ENCODE measurements around the gene KLF18.

Gene KLF18

GRCh38 chr1:44103270-44104131 lies 37.9 kb downstream of the KLF18 start:
- no peak for DNase-seq (ENCODE audit: extremely low read depth, low read depth)
- peak; percentile 43 for TF ChIP-seq CTCF (IDR thresholded peaks at IDR 0.05; ENCODE audit: low read depth, low read length, missing control alignments)
- H3K4me3 ChIP-seq (replicated peaks; ENCODE audit: low read depth, low read length): no peak overlapping the region

- no peak for TF ChIP-seq CTCF (IDR thresholded peaks at IDR 0.05; ENCODE audit: low read depth, low read length, missing control alignments)
- no peak for DNase-seq (ENCODE audit: extremely low read depth, low read depth)
- no peak overlapping the region for H3K4me3 ChIP-seq (replicated peaks; ENCODE audit: low read depth, low read length)
Measured at GRCh38 chr1:44101328-44101727, 40.1 kb downstream of the KLF18 start.

- no peak overlapping the region for H3K4me3 ChIP-seq (replicated peaks; ENCODE audit: low read depth, low read length)
- no peak for TF ChIP-seq CTCF (IDR thresholded peaks at IDR 0.05; ENCODE audit: low read depth, low read length, missing control alignments)
- DNase-seq (ENCODE audit: extremely low read depth, low read depth): no peak
Measured at GRCh38 chr1:44100183-44100868, 41.1 kb downstream of the KLF18 start.

GRCh38 chr1:44094047-44094446 lies 47.4 kb downstream of the KLF18 start:
- TF ChIP-seq CTCF (IDR thresholded peaks at IDR 0.05; ENCODE audit: low read depth, low read length, missing control alignments): no peak
- DNase-seq (ENCODE audit: extremely low read depth, low read depth): no peak
- no peak overlapping the region for H3K4me3 ChIP-seq (replicated peaks; ENCODE audit: low read depth, low read length)

GRCh38 chr1:44090429-44091252 lies 50.8 kb downstream of the KLF18 start:
- DNase-seq (ENCODE audit: extremely low read depth, low read depth): no peak
- H3K4me3 ChIP-seq (replicated peaks; ENCODE audit: low read depth, low read length): no peak overlapping the region
- TF ChIP-seq CTCF (IDR thresholded peaks at IDR 0.05; ENCODE audit: low read depth, low read length, missing control alignments): no peak

GRCh38 chr1:44089371-44090048 lies 51.9 kb downstream of the KLF18 start:
- no peak for TF ChIP-seq CTCF (IDR thresholded peaks at IDR 0.05; ENCODE audit: low read depth, low read length, missing control alignments)
- no peak overlapping the region for H3K4me3 ChIP-seq (replicated peaks; ENCODE audit: low read depth, low read length)
- no peak for DNase-seq (ENCODE audit: extremely low read depth, low read depth)

All from HFF-Myc (cell line).